ENCODE data around the gene COL25A1. TPM values are rescaled to one million over a fixed set of nuclear protein-coding genes. Genes with fewer than 3 reads are reported as not detected.

Gene COL25A1
- polyA plus RNA-seq, 2 of the 4 experiments (the other 2 are of a cell fraction), result not detected

DNA sequence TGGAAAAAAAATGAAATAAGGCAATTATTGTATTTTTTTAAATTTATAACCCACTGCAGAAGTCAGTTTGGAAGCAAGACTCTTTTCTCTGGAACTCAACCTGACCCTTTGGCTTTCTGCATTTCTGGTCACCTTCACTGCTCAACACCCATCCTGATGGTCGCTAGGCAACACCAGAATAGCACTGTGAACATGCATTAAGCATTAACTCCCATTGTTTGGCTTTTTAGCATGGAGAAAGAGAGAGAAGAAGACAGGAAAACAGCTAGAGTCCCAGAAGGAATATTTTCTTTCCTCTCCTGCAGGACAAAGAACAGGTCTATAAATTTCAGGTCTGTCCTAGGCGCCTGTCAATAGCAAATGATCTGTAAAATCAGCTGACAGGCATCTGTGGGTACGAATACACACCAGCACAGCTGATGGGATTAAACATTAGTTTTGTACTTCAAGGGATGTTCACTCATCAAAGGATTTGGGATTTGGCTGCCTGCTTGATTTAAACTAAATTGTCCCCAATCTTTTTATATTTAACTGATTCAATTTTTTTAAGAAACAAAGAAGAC is 402.4 kb downstream of the COL25A1 start:
- no peak overlapping the region for H3K4me2 ChIP-seq
- ChIA-PET POLR2A (no interaction called here), CTCF (no interaction called here)
- H3K27ac ChIP-seq, result no peak overlapping the region
- DNase-seq (ENCODE audit: low read depth in 1 of 2, low spot score in 1 of 2) (no peak), ATAC-seq (no peak), FAIRE-seq (no peak)
- H3K4me3 ChIP-seq, result no peak overlapping the region
- no peaks in the 10 kb centered on the region for H3K9me3 ChIP-seq
- H3K4me1 ChIP-seq, result no peaks in the 10 kb centered on the region
- TF ChIP-seq JUNB (IDR thresholded peaks at IDR 0.05) (no peak), MAFK (IDR thresholded peaks at IDR 0.05; ENCODE audit: partially characterized antibody) (no peak), EHMT2 (IDR thresholded peaks at IDR 0.05; ENCODE audit: low read depth) (no peak), EHF (CRISPR knock-in tag; IDR thresholded peaks at IDR 0.05) (no peak), ESRRA (IDR thresholded peaks at IDR 0.05; ENCODE audit: borderline replicate concordance, low read length) (no peak), RFX5 (IDR thresholded peaks at IDR 0.05) (no peak), RARB (CRISPR knock-in tag; IDR thresholded peaks at IDR 0.05) (no peak), TFCP2L1 (CRISPR knock-in tag; IDR thresholded peaks at IDR 0.05) (no peak), KDM5A (IDR thresholded peaks at IDR 0.05) (no peak), ZC3H11A (IDR thresholded peaks at IDR 0.05) (no peak), FOSL2 (IDR thresholded peaks at IDR 0.05) (no peak), FOSL2 (CRISPR knock-in tag; IDR thresholded peaks at IDR 0.05) (no peak), RAD21 (conservative IDR thresholded peaks at IDR 0.05 in 1 of 2, IDR thresholded peaks at IDR 0.05 in 1 of 2) (no peak), NPAS2 (CRISPR knock-in tag; IDR thresholded peaks at IDR 0.05; ENCODE audit: borderline replicate concordance) (no peak), NR3C1 (IDR thresholded peaks at IDR 0.05) (no peak)
- TF ChIP-seq, protein P1, sequence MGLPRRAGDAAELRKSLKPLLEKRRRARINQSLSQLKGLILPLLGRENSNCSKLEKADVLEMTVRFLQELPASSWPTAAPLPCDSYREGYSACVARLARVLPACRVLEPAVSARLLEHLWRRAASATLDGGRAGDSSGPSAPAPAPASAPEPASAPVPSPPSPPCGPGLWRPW (IDR thresholded peaks at IDR 0.05), result no peak
- TF ChIP-seq, protein P2, sequence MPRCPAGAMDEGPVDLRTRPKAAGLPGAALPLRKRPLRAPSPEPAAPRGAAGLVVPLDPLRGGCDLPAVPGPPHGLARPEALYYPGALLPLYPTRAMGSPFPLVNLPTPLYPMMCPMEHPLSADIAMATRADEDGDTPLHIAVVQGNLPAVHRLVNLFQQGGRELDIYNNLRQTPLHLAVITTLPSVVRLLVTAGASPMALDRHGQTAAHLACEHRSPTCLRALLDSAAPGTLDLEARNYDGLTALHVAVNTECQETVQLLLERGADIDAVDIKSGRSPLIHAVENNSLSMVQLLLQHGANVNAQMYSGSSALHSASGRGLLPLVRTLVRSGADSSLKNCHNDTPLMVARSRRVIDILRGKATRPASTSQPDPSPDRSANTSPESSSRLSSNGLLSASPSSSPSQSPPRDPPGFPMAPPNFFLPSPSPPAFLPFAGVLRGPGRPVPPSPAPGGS (IDR thresholded peaks at IDR 0.05), result no peak
- TF ChIP-seq, protein P3, sequence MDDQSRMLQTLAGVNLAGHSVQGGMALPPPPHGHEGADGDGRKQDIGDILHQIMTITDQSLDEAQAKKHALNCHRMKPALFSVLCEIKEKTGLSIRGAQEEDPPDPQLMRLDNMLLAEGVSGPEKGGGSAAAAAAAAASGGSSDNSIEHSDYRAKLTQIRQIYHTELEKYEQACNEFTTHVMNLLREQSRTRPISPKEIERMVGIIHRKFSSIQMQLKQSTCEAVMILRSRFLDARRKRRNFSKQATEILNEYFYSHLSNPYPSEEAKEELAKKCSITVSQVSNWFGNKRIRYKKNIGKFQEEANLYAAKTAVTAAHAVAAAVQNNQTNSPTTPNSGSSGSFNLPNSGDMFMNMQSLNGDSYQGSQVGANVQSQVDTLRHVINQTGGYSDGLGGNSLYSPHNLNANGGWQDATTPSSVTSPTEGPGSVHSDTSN (IDR thresholded peaks at IDR 0.05), result no peak
- TF ChIP-seq, protein P4, sequence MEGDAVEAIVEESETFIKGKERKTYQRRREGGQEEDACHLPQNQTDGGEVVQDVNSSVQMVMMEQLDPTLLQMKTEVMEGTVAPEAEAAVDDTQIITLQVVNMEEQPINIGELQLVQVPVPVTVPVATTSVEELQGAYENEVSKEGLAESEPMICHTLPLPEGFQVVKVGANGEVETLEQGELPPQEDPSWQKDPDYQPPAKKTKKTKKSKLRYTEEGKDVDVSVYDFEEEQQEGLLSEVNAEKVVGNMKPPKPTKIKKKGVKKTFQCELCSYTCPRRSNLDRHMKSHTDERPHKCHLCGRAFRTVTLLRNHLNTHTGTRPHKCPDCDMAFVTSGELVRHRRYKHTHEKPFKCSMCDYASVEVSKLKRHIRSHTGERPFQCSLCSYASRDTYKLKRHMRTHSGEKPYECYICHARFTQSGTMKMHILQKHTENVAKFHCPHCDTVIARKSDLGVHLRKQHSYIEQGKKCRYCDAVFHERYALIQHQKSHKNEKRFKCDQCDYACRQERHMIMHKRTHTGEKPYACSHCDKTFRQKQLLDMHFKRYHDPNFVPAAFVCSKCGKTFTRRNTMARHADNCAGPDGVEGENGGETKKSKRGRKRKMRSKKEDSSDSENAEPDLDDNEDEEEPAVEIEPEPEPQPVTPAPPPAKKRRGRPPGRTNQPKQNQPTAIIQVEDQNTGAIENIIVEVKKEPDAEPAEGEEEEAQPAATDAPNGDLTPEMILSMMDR (IDR thresholded peaks at IDR 0.05), result no peak
- TF ChIP-seq, protein P5, sequence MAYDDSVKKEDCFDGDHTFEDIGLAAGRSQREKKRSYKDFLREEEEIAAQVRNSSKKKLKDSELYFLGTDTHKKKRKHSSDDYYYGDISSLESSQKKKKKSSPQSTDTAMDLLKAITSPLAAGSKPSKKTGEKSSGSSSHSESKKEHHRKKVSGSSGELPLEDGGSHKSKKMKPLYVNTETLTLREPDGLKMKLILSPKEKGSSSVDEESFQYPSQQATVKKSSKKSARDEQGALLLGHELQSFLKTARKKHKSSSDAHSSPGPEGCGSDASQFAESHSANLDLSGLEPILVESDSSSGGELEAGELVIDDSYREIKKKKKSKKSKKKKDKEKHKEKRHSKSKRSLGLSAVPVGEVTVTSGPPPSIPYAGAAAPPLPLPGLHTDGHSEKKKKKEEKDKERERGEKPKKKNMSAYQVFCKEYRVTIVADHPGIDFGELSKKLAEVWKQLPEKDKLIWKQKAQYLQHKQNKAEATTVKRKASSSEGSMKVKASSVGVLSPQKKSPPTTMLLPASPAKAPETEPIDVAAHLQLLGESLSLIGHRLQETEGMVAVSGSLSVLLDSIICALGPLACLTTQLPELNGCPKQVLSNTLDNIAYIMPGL (CRISPR knock-in tag; IDR thresholded peaks at IDR 0.05; ENCODE audit: borderline replicate concordance), result no peak
- 0% methylated on average over 3 of the region's 3 CpGs for WGBS (ENCODE audit: missing lambda C conversion rate)

DNA sequence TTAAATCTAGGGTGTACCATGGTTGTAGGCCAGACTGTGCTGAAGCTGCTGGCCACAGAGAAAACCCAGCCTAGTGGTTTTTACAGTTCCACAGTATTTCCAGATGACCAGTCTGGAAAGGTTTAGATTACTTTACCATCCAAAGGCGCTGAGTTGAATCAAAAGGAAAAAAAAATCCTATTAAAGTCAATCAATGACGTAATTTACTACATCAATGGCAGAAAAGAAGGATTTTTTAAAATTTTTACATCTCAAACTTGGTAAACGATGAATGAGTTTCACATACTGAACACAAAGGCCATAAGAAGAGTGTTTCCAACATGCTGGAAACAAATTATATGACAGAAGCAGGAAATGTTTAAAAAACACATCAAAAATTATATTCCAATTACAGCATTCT is 409.0 kb downstream of the COL25A1 start:
- FAIRE-seq, result no peak
- POLR2A ChIA-PET, result no interaction called here
- Histone ChIP-seq H3K27ac (no peak overlapping the region), H3K9me3 (no peaks in the 10 kb centered on the region), H3K4me1 (no peaks in the 10 kb centered on the region), H3K4me2 (no peak overlapping the region), H3K4me3 (no peak overlapping the region)
- CTCF ChIA-PET, result no interaction called here
- WGBS (ENCODE audit: missing lambda C conversion rate), result 32% methylated on average over 3 of the region's 3 CpGs
- ATAC-seq, result no peak
- no peak for DNase-seq (ENCODE audit: low read depth in 1 of 2, low spot score in 1 of 2)
- TF ChIP-seq ZC3H11A (IDR thresholded peaks at IDR 0.05), result no peak
- no peak for TF ChIP-seq JUN (IDR thresholded peaks at IDR 0.05)
- TF ChIP-seq, protein P4 (IDR thresholded peaks at IDR 0.05), result no peak
- no peak for TF ChIP-seq CBX2 (IDR thresholded peaks at IDR 0.05; ENCODE audit: borderline replicate concordance, low read depth)
- no peak for TF ChIP-seq ZSCAN20 (CRISPR knock-in tag; IDR thresholded peaks at IDR 0.05)
- no peak for TF ChIP-seq SREBF2 (IDR thresholded peaks at IDR 0.05)
- TF ChIP-seq MAFK (IDR thresholded peaks at IDR 0.05; ENCODE audit: partially characterized antibody), result no peak
- TF ChIP-seq, protein P3 (IDR thresholded peaks at IDR 0.05), result no peak
- no peak for TF ChIP-seq RNF2 (IDR thresholded peaks at IDR 0.05; ENCODE audit: borderline replicate concordance, low read depth)
- TF ChIP-seq, protein P6, sequence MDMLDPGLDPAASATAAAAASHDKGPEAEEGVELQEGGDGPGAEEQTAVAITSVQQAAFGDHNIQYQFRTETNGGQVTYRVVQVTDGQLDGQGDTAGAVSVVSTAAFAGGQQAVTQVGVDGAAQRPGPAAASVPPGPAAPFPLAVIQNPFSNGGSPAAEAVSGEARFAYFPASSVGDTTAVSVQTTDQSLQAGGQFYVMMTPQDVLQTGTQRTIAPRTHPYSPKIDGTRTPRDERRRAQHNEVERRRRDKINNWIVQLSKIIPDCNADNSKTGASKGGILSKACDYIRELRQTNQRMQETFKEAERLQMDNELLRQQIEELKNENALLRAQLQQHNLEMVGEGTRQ (IDR thresholded peaks at IDR 0.05), result no peak
